HL-60/S4 treated with phorbol 12-myristate 13-acetate at 8.2 ng/mL for 4 days and 3 days (cell line): ENCODE data around the gene MYO5B.

Experiments
- in situ Hi-C: fragments of 300-500 bp; cut with MboI; formaldehyde crosslinking; loops from 2 replicates; pipeline ENCODE4 v1.15.0; 2022; ENCODE audit warnings: low sequenced_read_pairs

Gene MYO5B

GRCh38 chr18:49934457-49934856, 260.5 kb downstream of the MYO5B start:
- in situ Hi-C loops = no loop called here

GRCh38 chr18:49933530-49934128, 261.3 kb downstream of the MYO5B start:
- in situ Hi-C loops = no loop called here

- in situ Hi-C loops = no loop called here
Observed at GRCh38 chr18:49931760-49932159, 263.2 kb downstream of the MYO5B start.

DNA sequence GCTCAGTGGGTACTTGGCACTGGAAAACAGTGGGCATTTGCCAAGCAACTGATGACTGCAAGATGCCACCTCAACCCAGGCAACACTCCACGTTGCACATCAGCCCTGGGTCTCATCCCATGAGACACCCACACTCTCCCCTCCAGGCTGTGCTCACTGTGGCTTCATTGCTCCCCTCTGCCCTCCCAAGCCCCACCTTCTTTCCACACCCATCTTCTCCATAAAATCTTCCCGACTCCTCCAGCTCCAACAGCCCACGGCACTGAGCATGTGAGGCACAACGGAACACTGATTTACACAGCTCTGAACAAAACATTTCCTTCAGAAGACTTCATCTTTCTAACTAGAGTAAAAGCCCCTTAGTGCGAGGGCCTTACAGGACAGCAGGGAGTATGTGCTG, 263.8 kb downstream of the MYO5B start:
- in situ Hi-C loops = no loop called here

DNA sequence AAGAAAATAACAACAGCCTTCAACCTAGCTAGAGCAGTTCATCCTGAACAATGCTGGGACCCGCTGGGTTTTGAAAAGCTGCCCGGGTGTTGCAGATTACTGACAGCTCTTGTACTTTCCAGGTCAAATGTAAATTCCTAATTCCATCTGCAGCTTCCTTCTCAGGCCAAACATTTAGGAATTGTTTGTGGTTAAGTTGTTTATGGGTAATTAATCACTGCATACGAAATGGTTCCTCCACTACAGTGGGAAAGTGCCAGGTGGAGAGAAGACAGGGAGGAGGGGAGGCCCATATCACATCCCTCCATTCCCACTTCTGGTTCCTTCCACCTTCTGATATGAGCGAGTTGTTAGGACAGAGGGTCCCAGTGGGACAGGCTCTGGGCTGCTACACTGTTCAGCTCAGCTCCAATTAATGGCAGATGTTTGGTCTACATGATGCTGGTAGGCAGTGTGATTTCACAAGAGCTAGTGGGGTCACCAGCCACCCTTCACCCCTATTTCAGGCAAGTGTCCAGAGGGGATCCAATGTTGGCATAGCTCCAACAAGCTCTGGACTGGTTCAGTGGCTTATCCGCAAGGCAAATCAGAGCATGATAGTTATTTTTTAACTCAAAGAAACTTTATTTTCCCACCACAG, 268.7 kb downstream of the MYO5B start:
- in situ Hi-C loops = no loop called here

DNA sequence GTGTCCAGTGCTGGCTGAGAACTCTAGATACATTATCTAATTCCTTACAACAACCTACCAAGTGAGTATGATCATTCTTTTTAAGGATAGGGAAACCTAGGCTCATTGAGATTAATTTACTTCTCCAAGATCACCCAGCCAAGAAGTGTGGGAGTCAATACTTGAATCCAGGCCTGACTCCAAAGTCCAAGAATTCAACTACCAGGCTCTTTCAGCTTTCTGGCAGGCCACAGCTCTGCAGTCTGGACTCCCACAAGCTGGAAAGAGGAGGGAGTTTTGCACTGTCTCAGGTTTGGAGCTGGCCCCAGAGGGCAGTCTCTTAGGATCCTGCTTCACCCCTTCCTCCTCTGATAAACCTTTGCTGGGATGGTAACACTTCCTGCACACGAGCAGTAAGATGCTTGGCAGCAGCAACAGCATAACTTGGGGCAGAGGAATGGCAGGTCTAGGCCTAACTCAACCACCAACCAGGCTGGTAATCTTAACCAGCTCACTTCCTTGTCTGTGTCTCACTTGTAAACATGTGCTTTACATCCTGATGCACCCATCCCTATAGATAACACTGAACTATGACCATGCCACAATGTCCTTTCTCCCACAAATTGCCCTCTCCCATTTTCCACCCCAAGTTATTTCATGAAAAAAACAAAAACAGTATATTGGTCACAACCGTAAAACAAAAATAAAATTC, 270.5 kb downstream of the MYO5B start:
- in situ Hi-C loops = no loop called here

GRCh38 chr18:49922228-49922627, 272.7 kb downstream of the MYO5B start:
- in situ Hi-C loops = no loop called here

DNA sequence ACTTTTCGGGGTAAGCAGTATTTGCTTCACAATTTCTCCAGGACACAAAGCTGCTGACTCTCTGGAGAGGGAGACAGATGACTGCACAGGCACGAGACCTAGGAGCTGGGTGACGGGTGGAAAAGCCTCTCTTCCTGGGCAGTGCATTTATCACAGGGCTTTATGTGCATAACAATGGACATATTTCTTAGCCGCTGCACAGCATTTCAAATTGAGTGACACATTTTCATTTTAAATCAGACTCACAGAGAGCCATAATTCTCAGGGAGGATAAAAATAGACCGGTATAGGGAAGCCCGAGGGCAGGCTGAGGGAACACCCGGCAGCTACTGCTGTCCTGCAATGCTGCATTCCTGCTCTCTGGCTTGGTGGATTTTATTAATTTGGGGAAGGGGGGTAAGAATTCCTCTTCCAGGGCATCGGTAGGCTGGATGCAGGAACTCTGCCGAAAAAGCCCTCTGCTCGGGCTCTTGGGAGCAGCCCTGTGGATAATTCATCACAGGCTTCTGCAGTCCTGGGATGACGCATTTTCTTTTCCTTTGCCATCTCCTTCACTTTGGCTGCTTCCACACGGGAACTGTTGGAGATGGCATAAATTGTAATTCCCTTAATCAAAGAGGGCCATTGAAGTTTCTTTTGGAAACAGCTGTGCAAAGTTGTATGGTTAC, 273.5 kb downstream of the MYO5B start:
- in situ Hi-C loops = no loop called here

GRCh38 chr18:49920731-49921130, 274.2 kb downstream of the MYO5B start:
- in situ Hi-C loops = no loop called here

- in situ Hi-C loops = no loop called here
Observed at GRCh38 chr18:49917742-49918141, 277.2 kb downstream of the MYO5B start.

GRCh38 chr18:49915352-49915751, 279.6 kb downstream of the MYO5B start:
- in situ Hi-C loops = no loop called here

- in situ Hi-C loops = no loop called here
Observed at GRCh38 chr18:49913221-49913620, 281.7 kb downstream of the MYO5B start.

DNA sequence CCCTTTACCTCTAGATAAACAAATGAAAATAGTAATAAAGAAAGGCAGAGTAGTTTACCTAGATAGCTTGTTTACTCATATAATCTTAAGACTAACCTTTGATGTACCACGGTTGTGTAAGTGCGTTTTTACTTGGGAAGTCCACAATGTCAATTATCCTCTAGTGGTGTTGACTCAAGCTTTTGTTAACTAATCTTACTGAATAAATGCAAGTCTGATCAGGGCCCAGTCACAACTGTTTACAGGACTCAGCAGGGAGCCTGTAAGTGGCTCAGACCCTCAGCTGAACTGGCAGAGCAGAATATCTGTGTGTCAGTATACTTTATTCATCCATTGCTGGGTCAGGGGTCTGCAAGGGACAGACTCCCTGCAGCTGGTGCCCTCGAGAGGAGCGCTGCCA, 283.5 kb downstream of the MYO5B start:
- in situ Hi-C loops = no loop called here

DNA sequence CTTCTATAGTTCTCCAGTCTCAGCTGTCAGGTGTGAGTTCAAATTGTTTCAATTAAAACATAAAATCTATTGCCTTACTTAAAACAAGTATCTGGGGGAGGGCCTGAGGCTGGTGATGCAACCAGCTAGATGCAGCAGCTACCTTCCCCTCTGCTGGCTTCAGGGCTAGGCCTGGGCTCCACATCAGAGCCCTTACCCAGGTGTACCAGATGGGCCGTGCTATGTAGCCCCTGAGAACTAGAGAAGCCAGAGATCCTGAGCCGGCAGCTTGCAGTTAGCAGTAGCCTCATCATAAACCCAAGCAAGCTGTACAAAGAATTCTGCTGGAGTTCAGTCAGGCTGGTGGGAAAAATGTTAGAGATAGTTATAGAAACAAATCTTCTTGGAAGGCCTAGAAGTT, 284.0 kb downstream of the MYO5B start:
- in situ Hi-C loops = no loop called here

GRCh38 chr18:49910019-49910418, 284.9 kb downstream of the MYO5B start:
- in situ Hi-C loops = no loop called here

GRCh38 chr18:49907346-49907929, 287.5 kb downstream of the MYO5B start:
- in situ Hi-C loops = no loop called here

GRCh38 chr18:49905771-49906170, 289.2 kb downstream of the MYO5B start:
- in situ Hi-C loops = no loop called here

DNA sequence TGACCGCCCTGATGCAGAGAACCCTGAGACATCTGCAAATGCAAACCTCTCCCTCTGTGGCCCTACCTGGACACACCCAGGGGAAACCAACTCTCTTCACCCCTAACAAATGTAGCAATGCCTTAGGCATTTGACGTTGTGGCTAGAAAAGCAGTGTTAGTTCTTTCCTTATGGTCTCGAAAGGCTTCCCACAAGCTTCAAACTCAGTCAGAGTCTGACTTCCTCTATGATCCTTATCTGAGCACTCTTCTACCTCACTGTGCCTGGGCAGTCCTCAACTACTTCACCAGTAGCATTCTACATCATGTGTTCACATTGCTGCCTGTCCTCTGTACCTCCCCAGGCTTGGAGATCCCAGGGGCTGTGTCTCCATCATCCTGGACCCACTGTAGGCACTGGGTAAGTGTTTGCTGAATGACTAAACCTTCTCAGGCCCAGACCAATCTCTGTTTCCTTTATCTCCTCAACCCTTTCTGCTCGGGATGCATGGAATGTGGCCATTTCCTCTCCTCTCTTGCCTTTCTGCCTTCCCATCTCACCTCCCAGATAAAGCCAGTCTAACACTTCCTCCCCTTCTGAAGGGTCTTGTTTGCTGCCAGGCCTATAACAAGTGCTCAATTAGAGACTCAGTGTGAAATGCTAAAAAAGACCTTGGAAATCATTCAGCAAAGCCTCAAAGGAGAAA, 289.9 kb downstream of the MYO5B start:
- in situ Hi-C loops = no loop called here

- in situ Hi-C loops = no loop called here
Observed at GRCh38 chr18:49901862-49902340, 293.0 kb downstream of the MYO5B start.

DNA sequence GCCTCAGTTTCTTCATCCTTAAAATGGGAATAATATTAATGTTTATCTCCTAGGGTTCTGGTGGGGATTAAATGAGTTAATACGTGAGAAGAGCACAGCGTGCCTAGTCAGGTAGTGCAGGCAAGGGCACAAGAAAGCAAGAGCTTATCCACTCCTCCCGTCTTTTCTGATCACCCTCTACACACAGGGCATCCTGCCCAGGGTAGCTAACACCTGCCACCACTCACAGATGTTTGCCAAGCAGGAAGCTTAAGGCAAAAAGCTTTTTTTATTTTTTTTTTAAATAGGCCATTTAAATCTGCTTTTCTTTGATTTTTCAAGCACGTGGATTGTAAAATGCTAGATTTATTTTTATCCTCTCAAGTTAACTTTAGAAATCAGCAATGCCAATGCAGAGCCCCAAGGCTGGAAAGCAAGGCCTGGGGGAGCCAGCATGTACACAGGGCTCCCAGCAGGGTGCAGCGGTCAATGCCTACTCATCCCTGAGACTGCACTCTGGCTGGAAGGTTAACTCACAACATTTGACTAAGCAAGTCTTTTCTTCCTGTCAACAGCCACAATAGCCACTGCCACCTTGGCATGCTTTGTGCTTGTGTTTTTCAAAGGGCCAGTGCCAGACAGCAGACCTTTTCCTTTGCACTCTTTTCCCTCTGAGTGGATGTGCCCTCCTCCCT, 295.2 kb downstream of the MYO5B start:
- in situ Hi-C loops = no loop called here
